Vagina (tissue), 2 donors: ENCODE measurements around the gene GFER. TPM values are rescaled to one million over a fixed set of nuclear protein-coding genes. Genes with fewer than 3 reads are reported as not detected.

Source experiments
- DNase-seq, 2 donors: peaks; one replicate each; pipeline ENCODE4 v3.0.0-alpha.2; 2017; ENCODE audit errors: extremely low spot score in 2 of 2
- H3K27ac ChIP-seq: fragments of 200-600 bp; sonication (generic); one replicate; pipeline ENCODE4 v1.5.1; 2019
- H3K27me3 ChIP-seq: fragments of 200-600 bp; sonication (generic); one replicate; pipeline ENCODE4 v1.5.1; 2019
- H3K36me3 ChIP-seq, 2 donors: fragments of 200-600 bp; sonication (generic); one replicate each; pipeline ENCODE4 v1.5.1; 2017 to 2019
- H3K4me1 ChIP-seq: fragments of 200-600 bp; sonication (generic); one replicate; pipeline ENCODE4 v1.5.1; 2019
- H3K4me3 ChIP-seq, 2 donors: fragments of 200-600 bp; sonication (generic); 1 replicate in 1 of 2; 2 replicates in 1 of 2; pipeline ENCODE4 v1.5.1; 2016 to 2019
- H3K9me3 ChIP-seq: fragments of 200-600 bp; sonication (generic); one replicate; pipeline ENCODE4 v1.5.1; 2019
- POLR2A ChIP-seq, 2 donors: fragments of 450-650 bp; IDR thresholded peaks; one replicate each; pipeline ENCODE4 v1.6.1; 2017; ENCODE audit warnings: antibody characterized with exemption in 2 of 2, mild to moderate bottlenecking in 2 of 2, moderate library complexity in 2 of 2
- POLR2AphosphoS5 ChIP-seq, 2 donors: sonication (generic); formaldehyde crosslinking; IDR thresholded peaks; one replicate each; pipeline ENCODE4 v1.9.0; 2017; ENCODE audit warnings: antibody characterized with exemption in 2 of 2, mild to moderate bottlenecking in 2 of 2, low read depth in 1 of 2; ENCODE audit not compliant: insufficient read depth in 1 of 2
- intact Hi-C: fragments of 100-400 bp; cut with DNase I; formaldehyde crosslinking; loops from one replicate; pipeline ENCODE4 v1.15.1; 2023
- small RNA-seq: library from RNA; depleted of rRNA; stranded (forward); fragments of <200 nt; gene quantifications from one replicate; pipeline ENCODE3, GENCODE V24; 2016
- total RNA-seq: library from RNA; depleted of rRNA; stranded (reverse); fragments of >200 nt; gene quantifications from one replicate; pipeline ENCODE4 v1.2.3, GENCODE V29; 2016
- TF ChIP-seq, protein P1 (sequence below), 3 experiments: fragments of 450-650 bp in 2 of 3; fragments of 200-600 bp in 1 of 3; sonication (generic) in 1 of 3; IDR thresholded peaks; one replicate each; pipeline ENCODE4 v1.5.1; 2017 to 2019; ENCODE audit warnings: antibody characterized with exemption in 3 of 3, mild to moderate bottlenecking in 2 of 3, moderate library complexity in 2 of 3

GFER gene
- total RNA-seq, 1 donor from 2014 or later: 11.5 TPM

DNA sequence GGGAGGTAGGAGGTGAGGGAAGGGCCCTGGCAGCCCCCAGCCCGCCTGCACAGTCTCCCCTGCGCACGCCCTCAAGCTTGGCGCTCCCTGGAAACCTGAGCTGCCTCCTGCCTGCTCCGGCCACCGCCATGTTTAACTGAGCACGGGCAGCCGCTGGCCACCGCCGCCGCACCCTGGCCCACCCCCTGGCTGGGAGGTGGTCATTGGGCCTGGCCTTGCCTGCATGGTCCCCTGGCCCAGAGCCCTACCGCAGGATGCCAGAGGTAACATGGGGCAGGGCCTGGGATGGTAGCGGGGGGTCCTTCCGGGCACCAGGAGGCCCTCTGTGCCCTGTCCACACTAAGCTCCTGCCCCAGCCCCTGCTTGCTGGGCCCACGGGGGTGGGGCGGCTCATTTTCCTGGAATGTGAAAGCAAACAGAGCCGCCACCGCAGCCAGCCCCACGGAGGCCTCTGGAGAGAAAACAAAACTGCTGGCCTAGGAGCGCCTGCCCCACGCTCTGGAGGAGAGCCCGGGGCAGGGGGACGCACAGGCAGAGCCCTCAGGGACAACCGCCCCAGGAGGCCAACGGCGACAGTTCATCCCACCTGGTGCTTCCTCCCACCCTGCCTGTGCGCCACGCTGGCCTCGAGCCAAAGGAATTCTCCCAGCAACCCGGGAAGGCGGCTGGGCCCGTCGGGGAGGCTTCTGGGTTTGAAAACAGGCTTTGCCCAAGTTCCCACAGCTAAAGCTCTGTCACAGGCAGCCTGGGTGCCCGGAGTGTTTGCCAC is 51.6 kb downstream of the GFER start:
- Histone ChIP-seq H3K4me1 (peaks cover 94% of the 10 kb centered on the region), H3K27me3 (no peaks in the 10 kb centered on the region), H3K4me3 (peak overlapping the region; percentile 23 to 40), H3K27ac (peak overlapping the region; percentile 91), H3K9me3 (no peaks in the 10 kb centered on the region), H3K36me3 (no peaks in the 10 kb centered on the region)
- TF ChIP-seq POLR2A (IDR thresholded peaks at IDR 0.05) (no peak), POLR2AphosphoS5 (IDR thresholded peaks at IDR 0.05; ENCODE audit: insufficient read depth in 1 of 2, low read depth in 1 of 2) (peak in 1 of 2 donors; percentile 71)
- TF ChIP-seq, protein P1, sequence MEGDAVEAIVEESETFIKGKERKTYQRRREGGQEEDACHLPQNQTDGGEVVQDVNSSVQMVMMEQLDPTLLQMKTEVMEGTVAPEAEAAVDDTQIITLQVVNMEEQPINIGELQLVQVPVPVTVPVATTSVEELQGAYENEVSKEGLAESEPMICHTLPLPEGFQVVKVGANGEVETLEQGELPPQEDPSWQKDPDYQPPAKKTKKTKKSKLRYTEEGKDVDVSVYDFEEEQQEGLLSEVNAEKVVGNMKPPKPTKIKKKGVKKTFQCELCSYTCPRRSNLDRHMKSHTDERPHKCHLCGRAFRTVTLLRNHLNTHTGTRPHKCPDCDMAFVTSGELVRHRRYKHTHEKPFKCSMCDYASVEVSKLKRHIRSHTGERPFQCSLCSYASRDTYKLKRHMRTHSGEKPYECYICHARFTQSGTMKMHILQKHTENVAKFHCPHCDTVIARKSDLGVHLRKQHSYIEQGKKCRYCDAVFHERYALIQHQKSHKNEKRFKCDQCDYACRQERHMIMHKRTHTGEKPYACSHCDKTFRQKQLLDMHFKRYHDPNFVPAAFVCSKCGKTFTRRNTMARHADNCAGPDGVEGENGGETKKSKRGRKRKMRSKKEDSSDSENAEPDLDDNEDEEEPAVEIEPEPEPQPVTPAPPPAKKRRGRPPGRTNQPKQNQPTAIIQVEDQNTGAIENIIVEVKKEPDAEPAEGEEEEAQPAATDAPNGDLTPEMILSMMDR (IDR thresholded peaks at IDR 0.05): no peak
- no peak for DNase-seq
- intact Hi-C loops: no loop called here

DNA sequence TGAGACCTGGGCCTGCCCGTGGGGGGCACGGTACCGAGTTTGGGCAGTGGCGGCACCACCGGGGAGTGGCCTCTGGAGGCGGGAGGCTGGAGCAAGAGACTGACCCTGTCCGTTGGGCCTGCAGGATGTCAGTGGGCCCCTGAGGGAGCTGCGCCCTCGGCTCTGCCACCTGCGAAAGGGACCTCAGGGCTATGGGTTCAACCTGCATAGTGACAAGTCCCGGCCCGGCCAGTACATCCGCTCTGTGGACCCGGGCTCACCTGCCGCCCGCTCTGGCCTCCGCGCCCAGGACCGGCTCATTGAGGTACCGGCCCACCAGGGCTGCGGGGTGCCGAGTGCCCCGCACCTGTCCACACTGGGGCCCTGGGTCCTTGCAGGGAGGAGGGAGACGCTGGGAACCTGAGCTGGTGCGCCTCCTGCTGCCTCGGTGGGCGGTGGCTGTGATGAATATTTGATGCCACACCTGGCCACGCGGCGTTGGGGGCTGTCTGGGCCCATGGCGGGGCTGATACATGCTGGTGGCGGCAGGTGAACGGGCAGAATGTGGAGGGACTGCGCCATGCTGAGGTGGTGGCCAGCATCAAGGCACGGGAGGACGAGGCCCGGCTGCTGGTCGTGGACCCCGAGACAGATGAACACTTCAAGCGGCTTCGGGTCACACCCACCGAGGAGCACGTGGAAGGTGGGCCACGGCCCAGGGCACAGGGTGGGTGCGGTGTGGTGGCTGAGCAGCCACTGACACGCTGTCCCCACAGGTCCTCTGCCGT is 52.4 kb downstream of the GFER start:
- intact Hi-C loops: no loop called here
- Histone ChIP-seq H3K36me3 (no peaks in the 10 kb centered on the region), H3K9me3 (no peaks in the 10 kb centered on the region), H3K4me3 (peak overlapping the region; percentile 23 to 40), H3K27me3 (no peaks in the 10 kb centered on the region), H3K4me1 (peaks cover 94% of the 10 kb centered on the region), H3K27ac (peak overlapping the region; percentile 91)
- TF ChIP-seq POLR2AphosphoS5 (IDR thresholded peaks at IDR 0.05; ENCODE audit: insufficient read depth in 1 of 2, low read depth in 1 of 2): no peak
- TF ChIP-seq POLR2A (IDR thresholded peaks at IDR 0.05): no peak
- TF ChIP-seq, protein P1 (IDR thresholded peaks at IDR 0.05): no peak
- no peak for DNase-seq

DNA sequence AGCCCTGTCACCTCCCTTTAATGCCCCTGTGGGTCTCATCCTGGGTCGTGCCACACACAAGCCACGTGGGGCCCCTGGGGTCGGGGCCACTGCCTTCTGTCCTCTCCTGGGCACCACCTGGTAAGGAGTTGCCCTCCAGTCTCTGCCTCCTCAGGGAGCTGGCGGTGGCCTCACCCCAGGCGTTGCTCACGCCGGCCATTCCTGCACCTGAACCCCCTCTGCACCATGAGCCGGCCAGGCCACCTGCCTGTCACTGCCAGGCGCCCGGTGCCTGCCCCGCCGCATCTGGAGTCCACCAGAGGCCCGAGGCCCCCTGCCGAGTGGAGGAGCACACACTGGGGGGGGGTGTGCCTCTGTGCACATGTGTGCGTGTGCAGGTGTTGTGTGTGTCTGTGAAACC is 53.1 kb downstream of the GFER start:
- Histone ChIP-seq H3K9me3 (no peaks in the 10 kb centered on the region), H3K36me3 (no peaks in the 10 kb centered on the region), H3K27me3 (no peaks in the 10 kb centered on the region), H3K27ac (peak overlapping the region; percentile 91), H3K4me3 (no peak overlapping the region), H3K4me1 (peaks cover 93% of the 10 kb centered on the region)
- DNase-seq: no peak
- intact Hi-C loops: no loop called here
- TF ChIP-seq POLR2AphosphoS5 (IDR thresholded peaks at IDR 0.05; ENCODE audit: insufficient read depth in 1 of 2, low read depth in 1 of 2): no peak
- TF ChIP-seq POLR2A (IDR thresholded peaks at IDR 0.05): no peak

Small RNA genes lying within 50 kb of the gene (small RNA-seq; reads per million reads assigned to genes)
- gene AC005363.2 (not detected), gene RN7SL219P (not detected), gene SNORA10 (not detected), gene SNORA64 (not detected)

Other genes starting within 250 kb of the GFER start
- gene NME3, start 212.7 kb upstream of the GFER start, total RNA-seq: 96.0 TPM
- 13.5 TPM for gene EME2, start 211.4 kb upstream of the GFER start, total RNA-seq
- gene MRPS34, start 211.1 kb upstream of the GFER start, total RNA-seq: 89.6 TPM
- gene SPSB3, start 201.6 kb upstream of the GFER start, total RNA-seq: 75.9 TPM
- gene NUBP2, start 201.2 kb upstream of the GFER start, total RNA-seq: 40.8 TPM
- not detected for gene IGFALS, start 190.5 kb upstream of the GFER start, total RNA-seq
- 71.5 TPM for gene HAGH, start 157.4 kb upstream of the GFER start, total RNA-seq
- gene FAHD1, start 157.0 kb upstream of the GFER start, total RNA-seq: 53.5 TPM
- not detected for gene MEIOB, start 112.0 kb upstream of the GFER start, total RNA-seq
- gene HS3ST6, start 65.8 kb upstream of the GFER start, total RNA-seq: 4.4 TPM
- gene MSRB1, start 41.0 kb upstream of the GFER start, total RNA-seq: 53.0 TPM
- not detected for gene RPL3L, start 29.5 kb upstream of the GFER start, total RNA-seq
- gene NDUFB10, start 24.7 kb upstream of the GFER start, total RNA-seq: 132 TPM
- gene RPS2, start 19.4 kb upstream of the GFER start, total RNA-seq: 3,117 TPM
- gene RNF151, start 17.3 kb upstream of the GFER start, total RNA-seq: not detected
- 44.2 TPM for gene TBL3, start 12.1 kb upstream of the GFER start, total RNA-seq
- 1.2 TPM for gene NOXO1, start 2.7 kb upstream of the GFER start, total RNA-seq
- 8.3 TPM for gene SYNGR3, start 5.8 kb downstream of the GFER start, total RNA-seq
- 51.8 TPM for gene ZNF598, start 25.6 kb downstream of the GFER start, total RNA-seq
- not detected for gene NPW, start 35.6 kb downstream of the GFER start, total RNA-seq
- 44.7 TPM for gene NHERF2, start 42.7 kb downstream of the GFER start, total RNA-seq
- gene NTHL1, start 63.6 kb downstream of the GFER start, total RNA-seq: 28.5 TPM
- gene TSC2, start 63.8 kb downstream of the GFER start, total RNA-seq: 78.6 TPM
- 153 TPM for gene PKD1, start 151.7 kb downstream of the GFER start, total RNA-seq
- gene RAB26, start 164.4 kb downstream of the GFER start, total RNA-seq: 1.5 TPM
- 38.8 TPM for gene TRAF7, start 171.6 kb downstream of the GFER start, total RNA-seq
- 0.25 TPM for gene CASKIN1, start 212.4 kb downstream of the GFER start, total RNA-seq
- gene MLST8, start 221.3 kb downstream of the GFER start, total RNA-seq: 51.6 TPM
- 9.6 TPM for gene BRICD5, start 226.7 kb downstream of the GFER start, total RNA-seq
- 15.5 TPM for gene PGP, start 230.6 kb downstream of the GFER start, total RNA-seq
- gene E4F1, start 239.4 kb downstream of the GFER start, total RNA-seq: 70.0 TPM